ENCODE results near the gene NELFA.

The NELFA gene

GRCh38 chr4:1953335-1953734 is 55.4 kb downstream of the NELFA start:
- Histone ChIP-seq H3K4me1 (ENCODE audit: insufficient read depth, low read length) (no peaks in the 10 kb centered on the region), H3K4me3 (ENCODE audit: low read length) (no peak overlapping the region), H3K36me3 (ENCODE audit: insufficient read depth, low read length) (peaks cover 83% of the 10 kb centered on the region), H2AFZ (ENCODE audit: low read depth, low read length) (no peak overlapping the region), H3K9me3 (ENCODE audit: low read length) (no peaks in the 10 kb centered on the region), H3K27me3 (ENCODE audit: insufficient read depth, low read length) (no peaks in the 10 kb centered on the region)

DNA sequence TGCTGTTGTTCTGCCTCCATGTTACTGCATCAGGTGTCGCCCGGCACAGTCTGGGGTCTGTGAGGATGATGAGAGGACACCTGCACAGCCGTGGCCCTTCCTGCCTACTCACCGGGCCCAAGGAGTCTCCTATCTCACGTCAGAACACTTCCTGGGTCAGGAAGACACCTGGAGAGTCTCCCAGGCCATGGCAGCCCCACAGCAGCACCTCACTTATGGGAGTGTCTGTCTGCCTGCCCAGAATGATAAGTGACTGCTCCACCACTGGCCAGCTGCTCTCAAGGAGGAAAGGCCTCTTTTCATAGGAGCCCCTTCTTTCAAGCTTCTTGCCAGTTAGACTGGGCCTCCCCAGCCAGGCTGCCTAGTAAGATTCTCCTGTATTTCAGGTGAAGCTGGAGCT is 56.1 kb downstream of the NELFA start:
- Histone ChIP-seq H3K36me3 (ENCODE audit: insufficient read depth, low read length) (peaks cover 84% of the 10 kb centered on the region), H3K27me3 (ENCODE audit: insufficient read depth, low read length) (no peaks in the 10 kb centered on the region), H2AFZ (ENCODE audit: low read depth, low read length) (no peak overlapping the region), H3K9me3 (ENCODE audit: low read length) (no peaks in the 10 kb centered on the region), H3K4me1 (ENCODE audit: insufficient read depth, low read length) (no peaks in the 10 kb centered on the region), H3K4me3 (ENCODE audit: low read length) (no peak overlapping the region)

GRCh38 chr4:1952058-1952700 is 56.6 kb downstream of the NELFA start:
- Histone ChIP-seq H3K9me3 (ENCODE audit: low read length) (no peaks in the 10 kb centered on the region), H3K4me3 (ENCODE audit: low read length) (no peak overlapping the region), H3K4me1 (ENCODE audit: insufficient read depth, low read length) (no peaks in the 10 kb centered on the region), H3K27me3 (ENCODE audit: insufficient read depth, low read length) (no peaks in the 10 kb centered on the region), H2AFZ (ENCODE audit: low read depth, low read length) (no peak overlapping the region), H3K36me3 (ENCODE audit: insufficient read depth, low read length) (peaks cover 80% of the 10 kb centered on the region)

DNA sequence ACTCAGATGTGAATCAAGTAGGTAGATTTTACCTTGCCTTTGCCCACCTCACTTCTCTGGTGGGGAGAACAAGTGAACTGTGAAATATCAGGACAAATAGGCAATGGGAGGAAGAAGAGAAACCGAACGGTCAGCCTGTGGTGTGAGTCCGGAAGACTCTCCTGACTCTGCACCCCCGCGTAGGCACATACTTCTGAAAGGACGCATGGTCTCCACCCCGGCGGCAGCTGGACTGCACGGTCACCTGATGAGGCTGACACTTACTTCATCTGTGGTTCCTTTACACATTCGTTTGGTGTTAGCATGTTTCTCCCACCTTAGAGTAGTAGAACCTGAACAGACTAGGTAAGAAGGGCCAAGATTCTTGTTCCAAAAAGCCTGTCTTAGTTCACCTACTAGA is 58.4 kb downstream of the NELFA start:
- H3K4me1 ChIP-seq (ENCODE audit: insufficient read depth, low read length) = peaks cover 4% of the 10 kb centered on the region
- H3K36me3 ChIP-seq (ENCODE audit: insufficient read depth, low read length) = peaks cover 76% of the 10 kb centered on the region
- H3K27me3 ChIP-seq (ENCODE audit: insufficient read depth, low read length) = no peaks in the 10 kb centered on the region
- H3K4me3 ChIP-seq (ENCODE audit: low read length) = no peak overlapping the region
- H2AFZ ChIP-seq (ENCODE audit: low read depth, low read length) = no peak overlapping the region
- no peaks in the 10 kb centered on the region for H3K9me3 ChIP-seq (ENCODE audit: low read length)

DNA sequence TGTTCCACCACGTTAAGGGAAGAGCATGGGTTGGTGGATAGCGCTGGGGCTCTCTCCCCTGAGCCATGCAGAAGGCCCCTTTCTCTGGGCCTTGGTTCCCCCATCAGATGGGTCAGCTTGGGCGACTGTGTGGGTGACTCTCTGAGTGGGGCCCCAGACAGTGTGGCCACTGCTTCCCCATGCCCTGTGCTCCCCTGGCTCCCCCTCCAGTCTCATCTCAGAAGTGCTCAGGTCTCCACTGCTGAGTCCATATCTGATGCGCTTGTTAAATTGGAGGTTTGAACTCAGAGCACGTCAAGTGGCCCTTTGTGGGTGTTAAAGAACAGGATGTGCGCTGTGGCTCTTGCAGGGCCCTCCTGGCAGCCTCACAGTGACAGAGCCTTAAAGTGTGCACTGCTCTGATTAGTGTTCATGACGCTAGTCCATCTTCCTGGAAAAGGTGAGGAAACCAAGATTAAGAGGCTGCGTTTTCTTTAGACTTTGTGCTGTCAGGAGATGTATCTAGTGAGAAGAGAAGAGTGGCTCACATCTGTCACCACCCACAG is 59.8 kb downstream of the NELFA start:
- Histone ChIP-seq H3K9me3 (ENCODE audit: low read length) (no peaks in the 10 kb centered on the region), H3K4me1 (ENCODE audit: insufficient read depth, low read length) (peaks cover 7% of the 10 kb centered on the region), H2AFZ (ENCODE audit: low read depth, low read length) (no peak overlapping the region), H3K4me3 (ENCODE audit: low read length) (no peak overlapping the region), H3K36me3 (ENCODE audit: insufficient read depth, low read length) (peaks cover 71% of the 10 kb centered on the region), H3K27me3 (ENCODE audit: insufficient read depth, low read length) (no peaks in the 10 kb centered on the region)

DNA sequence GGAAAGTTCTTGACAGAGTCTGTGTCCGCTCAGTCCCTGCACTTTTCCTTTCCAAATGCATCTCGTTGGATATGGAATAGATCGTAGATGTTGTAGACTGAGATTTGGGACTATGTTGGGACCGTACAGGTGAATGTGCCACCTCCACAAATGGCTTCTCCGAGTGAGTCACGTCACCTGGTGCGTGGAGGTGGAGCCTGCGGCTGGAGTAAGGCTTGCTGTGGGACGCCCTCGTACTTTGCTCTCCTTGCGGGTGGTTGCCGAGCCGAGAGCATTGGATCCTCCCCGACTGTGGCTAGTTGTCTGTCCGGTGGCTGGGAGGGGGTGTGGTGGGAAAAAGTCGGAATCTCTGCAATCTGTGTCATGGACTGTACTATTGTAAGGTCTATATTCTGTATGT is 60.5 kb downstream of the NELFA start:
- Histone ChIP-seq H3K4me3 (ENCODE audit: low read length) (no peak overlapping the region), H2AFZ (ENCODE audit: low read depth, low read length) (no peak overlapping the region), H3K36me3 (ENCODE audit: insufficient read depth, low read length) (peaks cover 70% of the 10 kb centered on the region), H3K4me1 (ENCODE audit: insufficient read depth, low read length) (peaks cover 7% of the 10 kb centered on the region), H3K27me3 (ENCODE audit: insufficient read depth, low read length) (no peaks in the 10 kb centered on the region), H3K9me3 (ENCODE audit: low read length) (no peaks in the 10 kb centered on the region)

DNA sequence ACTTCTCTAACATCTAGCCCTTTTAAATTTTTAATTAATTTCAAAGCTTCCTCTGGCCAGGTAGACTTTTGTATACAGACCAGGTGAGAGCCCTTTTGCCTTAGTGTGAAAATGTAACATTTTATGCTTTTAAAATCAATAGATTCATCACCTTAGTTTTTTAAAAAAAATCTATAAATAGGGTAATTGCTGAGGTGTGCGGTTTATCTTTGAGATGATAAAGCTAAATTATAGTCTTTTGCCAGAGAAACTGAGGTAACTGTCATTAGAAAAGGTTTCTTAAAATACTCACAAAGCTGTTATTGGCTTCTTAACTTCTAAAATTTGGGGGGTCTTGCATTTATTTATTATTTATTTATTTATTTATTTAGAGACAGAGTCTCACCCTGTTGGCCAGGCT is 62.9 kb downstream of the NELFA start:
- H3K27me3 ChIP-seq (ENCODE audit: insufficient read depth, low read length) = no peaks in the 10 kb centered on the region
- peaks cover 70% of the 10 kb centered on the region for H3K36me3 ChIP-seq (ENCODE audit: insufficient read depth, low read length)
- no peak overlapping the region for H3K4me3 ChIP-seq (ENCODE audit: low read length)
- H3K9me3 ChIP-seq (ENCODE audit: low read length) = no peaks in the 10 kb centered on the region
- peaks cover 7% of the 10 kb centered on the region for H3K4me1 ChIP-seq (ENCODE audit: insufficient read depth, low read length)
- no peak overlapping the region for H2AFZ ChIP-seq (ENCODE audit: low read depth, low read length)

DNA sequence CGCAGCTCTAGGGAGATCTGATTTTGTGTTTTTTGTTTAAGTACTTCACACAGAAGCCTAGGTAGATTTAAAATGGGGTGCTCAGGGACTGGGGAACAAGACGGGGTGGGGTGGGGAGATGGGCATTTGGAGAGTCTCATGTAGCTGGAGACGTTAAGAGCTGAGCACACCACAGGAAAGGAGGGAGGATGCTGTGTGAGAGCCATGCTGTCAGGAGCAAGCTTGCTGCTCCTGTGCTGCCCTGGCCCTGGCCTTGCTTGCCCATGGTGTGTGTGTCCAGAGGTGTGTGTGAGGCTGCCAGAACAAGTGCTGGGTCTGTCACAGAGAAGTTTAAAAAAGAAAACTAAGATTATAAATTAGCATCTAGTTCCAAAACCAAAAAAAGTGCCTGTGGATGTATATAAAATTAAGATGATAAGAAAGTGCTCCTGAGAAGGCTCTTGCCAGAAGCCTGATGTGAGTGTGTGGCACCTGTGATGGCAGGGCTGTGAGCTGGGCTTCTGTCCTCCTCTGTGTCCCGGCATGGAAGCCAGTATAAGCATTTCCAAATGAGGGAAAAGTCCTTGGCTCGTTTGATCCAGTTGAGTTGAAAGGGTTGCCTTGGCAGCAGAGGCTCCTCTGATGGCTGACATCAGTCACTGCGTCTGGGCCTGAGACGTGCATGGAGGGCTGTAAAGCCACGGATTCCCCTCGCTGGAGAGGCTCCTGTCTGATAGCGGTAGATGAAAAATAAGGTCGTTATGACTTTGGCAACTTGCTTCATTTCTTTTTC is 63.5 kb downstream of the NELFA start:
- H3K36me3 ChIP-seq (ENCODE audit: insufficient read depth, low read length) = peaks cover 71% of the 10 kb centered on the region
- no peaks in the 10 kb centered on the region for H3K9me3 ChIP-seq (ENCODE audit: low read length)
- peaks cover 7% of the 10 kb centered on the region for H3K4me1 ChIP-seq (ENCODE audit: insufficient read depth, low read length)
- H3K27me3 ChIP-seq (ENCODE audit: insufficient read depth, low read length) = no peaks in the 10 kb centered on the region
- H2AFZ ChIP-seq (ENCODE audit: low read depth, low read length) = no peak overlapping the region
- no peak overlapping the region for H3K4me3 ChIP-seq (ENCODE audit: low read length)

GRCh38 chr4:1943928-1944327 is 64.8 kb downstream of the NELFA start:
- no peak overlapping the region for H3K4me3 ChIP-seq (ENCODE audit: low read length)
- no peaks in the 10 kb centered on the region for H3K27me3 ChIP-seq (ENCODE audit: insufficient read depth, low read length)
- H3K9me3 ChIP-seq (ENCODE audit: low read length) = no peaks in the 10 kb centered on the region
- no peak overlapping the region for H2AFZ ChIP-seq (ENCODE audit: low read depth, low read length)
- peaks cover 7% of the 10 kb centered on the region for H3K4me1 ChIP-seq (ENCODE audit: insufficient read depth, low read length)
- H3K36me3 ChIP-seq (ENCODE audit: insufficient read depth, low read length) = peaks cover 78% of the 10 kb centered on the region

GRCh38 chr4:1940566-1940965 is 68.2 kb downstream of the NELFA start:
- no peaks in the 10 kb centered on the region for H3K9me3 ChIP-seq (ENCODE audit: low read length)
- no peak overlapping the region for H2AFZ ChIP-seq (ENCODE audit: low read depth, low read length)
- peaks cover 6% of the 10 kb centered on the region for H3K4me1 ChIP-seq (ENCODE audit: insufficient read depth, low read length)
- peaks cover 83% of the 10 kb centered on the region for H3K36me3 ChIP-seq (ENCODE audit: insufficient read depth, low read length)
- H3K4me3 ChIP-seq (ENCODE audit: low read length) = no peak overlapping the region
- H3K27me3 ChIP-seq (ENCODE audit: insufficient read depth, low read length) = no peaks in the 10 kb centered on the region

- no peaks in the 10 kb centered on the region for H3K4me1 ChIP-seq (ENCODE audit: insufficient read depth, low read length)
- H3K27me3 ChIP-seq (ENCODE audit: insufficient read depth, low read length) = no peaks in the 10 kb centered on the region
- no peak overlapping the region for H2AFZ ChIP-seq (ENCODE audit: low read depth, low read length)
- no peak overlapping the region for H3K4me3 ChIP-seq (ENCODE audit: low read length)
- H3K36me3 ChIP-seq (ENCODE audit: insufficient read depth, low read length) = peaks cover 85% of the 10 kb centered on the region
- no peaks in the 10 kb centered on the region for H3K9me3 ChIP-seq (ENCODE audit: low read length)
Measured at GRCh38 chr4:1939664-1940509, 68.9 kb downstream of the NELFA start.

DNA sequence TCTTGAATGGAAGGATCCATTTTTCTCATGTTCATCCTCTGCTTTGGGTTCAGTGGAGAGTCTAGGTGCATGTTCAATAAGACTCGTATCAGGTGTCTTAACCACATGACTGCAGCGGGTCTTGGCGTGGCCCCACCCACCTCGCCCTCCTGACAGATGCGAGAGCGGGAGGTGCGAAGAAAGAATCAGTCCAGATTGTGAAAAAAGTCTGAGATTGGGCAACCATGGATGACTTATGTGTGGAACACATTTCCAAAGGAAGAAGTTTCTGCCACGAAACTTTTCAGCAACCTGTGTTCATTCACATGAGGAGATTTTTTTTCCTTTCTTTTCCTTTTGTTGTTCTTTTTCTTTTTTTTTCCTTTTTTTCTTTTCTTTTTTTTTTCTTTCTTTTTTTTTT is 70.7 kb downstream of the NELFA start:
- Histone ChIP-seq H3K4me1 (ENCODE audit: insufficient read depth, low read length) (no peaks in the 10 kb centered on the region), H3K9me3 (ENCODE audit: low read length) (no peaks in the 10 kb centered on the region), H3K36me3 (ENCODE audit: insufficient read depth, low read length) (peaks cover 83% of the 10 kb centered on the region), H3K27me3 (ENCODE audit: insufficient read depth, low read length) (no peaks in the 10 kb centered on the region), H2AFZ (ENCODE audit: low read depth, low read length) (no peak overlapping the region), H3K4me3 (ENCODE audit: low read length) (no peak overlapping the region)

GRCh38 chr4:1937550-1937949 is 71.2 kb downstream of the NELFA start:
- no peak overlapping the region for H2AFZ ChIP-seq (ENCODE audit: low read depth, low read length)
- H3K4me1 ChIP-seq (ENCODE audit: insufficient read depth, low read length) = no peaks in the 10 kb centered on the region
- H3K4me3 ChIP-seq (ENCODE audit: low read length) = no peak overlapping the region
- H3K36me3 ChIP-seq (ENCODE audit: insufficient read depth, low read length) = peaks cover 83% of the 10 kb centered on the region
- H3K27me3 ChIP-seq (ENCODE audit: insufficient read depth, low read length) = no peaks in the 10 kb centered on the region
- no peaks in the 10 kb centered on the region for H3K9me3 ChIP-seq (ENCODE audit: low read length)

All from neuron (in vitro differentiated cells).